Stomach (tissue), 4 donors: ENCODE data around the gene ANKRD33.

Source experiments
- EP300 ChIP-seq: sonication (generic); formaldehyde crosslinking; IDR thresholded peaks from one replicate; pipeline ENCODE4 v1.6.1; 2017; ENCODE audit warnings: antibody characterized with exemption
- POLR2A ChIP-seq, 4 donors: fragments of 450-650 bp; IDR thresholded peaks; one replicate each; pipeline ENCODE4 v1.6.1; 2016; ENCODE audit warnings: antibody characterized with exemption in 4 of 4, control low read depth in 2 of 4, mild to moderate bottlenecking in 1 of 4, moderate library complexity in 1 of 4
- TF ChIP-seq, protein P1 (sequence below), 7 experiments: fragments of 450-650 bp in 4 of 7; fragments of 200-600 bp in 3 of 7; sonication (generic) in 3 of 7; IDR thresholded peaks; one replicate each; pipeline ENCODE4 v1.5.1; 2016 to 2019; ENCODE audit warnings: antibody characterized with exemption in 7 of 7, control low read depth in 2 of 7, mild to moderate bottlenecking in 1 of 7

DNA sequence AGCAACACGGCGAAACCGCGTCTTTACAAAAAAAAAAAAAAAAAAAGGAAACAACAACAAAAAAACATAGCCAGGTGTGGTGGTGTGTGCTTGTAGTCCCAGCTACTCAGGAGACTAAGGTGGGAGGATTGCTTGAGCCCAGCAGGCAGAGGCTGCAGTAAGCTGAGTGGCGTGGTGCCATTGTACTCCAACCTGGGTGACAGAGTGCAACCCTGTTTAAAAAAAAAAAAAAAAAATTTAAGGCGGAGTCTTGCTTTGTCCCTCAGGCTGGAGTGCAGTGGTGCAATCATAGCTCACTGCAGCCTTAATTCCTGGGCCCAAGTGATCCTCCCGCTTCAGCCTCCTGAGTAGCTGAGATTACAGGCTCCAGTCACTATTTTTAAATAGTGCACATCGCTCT, 21.1 kb upstream of the ANKRD33 start:
- TF ChIP-seq, protein P1, sequence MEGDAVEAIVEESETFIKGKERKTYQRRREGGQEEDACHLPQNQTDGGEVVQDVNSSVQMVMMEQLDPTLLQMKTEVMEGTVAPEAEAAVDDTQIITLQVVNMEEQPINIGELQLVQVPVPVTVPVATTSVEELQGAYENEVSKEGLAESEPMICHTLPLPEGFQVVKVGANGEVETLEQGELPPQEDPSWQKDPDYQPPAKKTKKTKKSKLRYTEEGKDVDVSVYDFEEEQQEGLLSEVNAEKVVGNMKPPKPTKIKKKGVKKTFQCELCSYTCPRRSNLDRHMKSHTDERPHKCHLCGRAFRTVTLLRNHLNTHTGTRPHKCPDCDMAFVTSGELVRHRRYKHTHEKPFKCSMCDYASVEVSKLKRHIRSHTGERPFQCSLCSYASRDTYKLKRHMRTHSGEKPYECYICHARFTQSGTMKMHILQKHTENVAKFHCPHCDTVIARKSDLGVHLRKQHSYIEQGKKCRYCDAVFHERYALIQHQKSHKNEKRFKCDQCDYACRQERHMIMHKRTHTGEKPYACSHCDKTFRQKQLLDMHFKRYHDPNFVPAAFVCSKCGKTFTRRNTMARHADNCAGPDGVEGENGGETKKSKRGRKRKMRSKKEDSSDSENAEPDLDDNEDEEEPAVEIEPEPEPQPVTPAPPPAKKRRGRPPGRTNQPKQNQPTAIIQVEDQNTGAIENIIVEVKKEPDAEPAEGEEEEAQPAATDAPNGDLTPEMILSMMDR (IDR thresholded peaks at IDR 0.05), result no peak
- no peak for TF ChIP-seq POLR2A (IDR thresholded peaks at IDR 0.05)
- TF ChIP-seq EP300, result no peak
